GM19025 (cell line): ENCODE results near the gene HOXA6.

Source experiments
- ATAC-seq: cut with Tn5 transposase; IDR thresholded peaks from one replicate; pipeline ENCODE4 v1.9.1; 2021; ENCODE audit warnings: mild to moderate bottlenecking, low read depth, moderate library complexity; ENCODE audit not compliant: unreplicated experiment

HOXA6 gene

GRCh38 chr7:27152816-27153442, 5.4 kb upstream of the HOXA6 start:
- no peak for ATAC-seq

DNA sequence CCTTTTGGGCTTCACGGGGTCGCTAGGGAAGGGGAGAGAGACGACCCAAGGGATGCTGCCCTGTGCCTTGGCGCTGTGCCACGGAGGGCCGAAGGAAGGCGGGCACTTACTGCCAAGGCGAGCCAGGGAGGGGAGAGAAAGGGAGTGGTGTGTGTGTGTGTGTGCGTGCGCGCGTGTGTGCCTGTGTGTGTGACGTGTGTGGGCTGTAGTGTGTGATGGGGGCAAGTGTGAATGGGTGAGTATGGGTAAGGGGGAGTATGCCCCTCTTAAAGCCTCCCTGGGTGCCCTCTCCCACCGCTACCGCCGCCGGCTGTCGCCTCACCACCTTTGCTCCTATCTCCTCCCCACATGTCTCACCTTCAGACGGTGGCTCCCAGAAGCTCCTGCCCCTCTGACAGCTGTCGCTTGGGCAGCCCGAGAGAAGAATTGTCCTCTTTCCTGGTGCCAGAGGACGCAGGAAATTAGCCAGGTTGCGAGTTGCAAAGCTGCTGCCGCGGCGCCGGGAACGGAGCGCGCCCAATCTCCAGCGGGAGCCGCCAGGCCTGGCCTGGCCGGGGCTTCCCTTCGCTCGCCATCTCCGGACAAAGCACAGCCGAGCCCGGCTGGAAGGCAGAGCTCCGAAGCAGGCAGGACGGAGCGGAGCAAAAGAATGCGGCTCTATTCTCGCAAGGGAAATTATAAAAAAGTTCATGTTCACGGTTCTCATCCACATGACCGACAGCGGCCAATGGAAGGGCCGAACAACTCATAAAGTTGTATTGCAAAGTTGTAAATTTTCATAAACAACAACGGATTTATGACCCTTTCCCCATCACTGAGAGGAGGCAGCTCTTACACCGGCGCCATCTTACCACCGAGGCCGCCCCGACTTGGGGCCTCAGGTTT, 4.6 kb upstream of the HOXA6 start, which contains the start of gene HOXA3:
Gene HOXA3, minus strand, starts transcription at position 653 of the 885 bp plus-strand sequence. CDS start 41,943 bp downstream, outside the sequence.
- ATAC-seq = no peak

DNA sequence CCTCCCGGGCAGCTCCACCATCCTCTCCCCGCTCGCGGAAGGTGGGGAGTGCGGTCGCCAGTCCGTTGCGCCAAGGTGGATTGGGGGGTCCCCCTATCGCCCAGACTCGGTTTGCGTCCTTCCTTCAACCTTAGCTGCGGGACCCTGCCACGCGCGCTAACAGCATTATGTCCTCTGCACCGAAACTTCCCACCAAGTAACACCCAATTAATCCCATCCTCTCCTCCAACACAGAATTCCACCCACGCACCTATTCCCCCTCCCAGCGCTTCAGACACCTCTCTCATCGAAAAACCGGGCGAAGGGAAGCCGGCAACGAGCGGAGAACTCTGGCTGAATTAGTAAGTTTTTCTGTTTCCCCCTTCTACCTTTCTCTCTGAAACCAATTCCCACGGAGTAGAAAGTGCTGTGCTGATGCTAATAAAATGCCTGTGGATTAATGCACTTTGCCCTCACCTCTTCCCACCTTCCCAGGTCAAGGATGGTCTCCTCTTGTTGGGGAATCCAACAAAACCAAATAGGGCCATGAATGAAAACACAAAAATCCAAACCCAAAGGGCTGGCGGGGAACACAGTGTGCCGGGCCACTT, 3.9 kb upstream of the HOXA6 start:
- no peak for ATAC-seq

- ATAC-seq = peak; percentile 76
These were observed 3.2 kb upstream of the HOXA6 start for GRCh38 chr7:27150568-27151340.

DNA sequence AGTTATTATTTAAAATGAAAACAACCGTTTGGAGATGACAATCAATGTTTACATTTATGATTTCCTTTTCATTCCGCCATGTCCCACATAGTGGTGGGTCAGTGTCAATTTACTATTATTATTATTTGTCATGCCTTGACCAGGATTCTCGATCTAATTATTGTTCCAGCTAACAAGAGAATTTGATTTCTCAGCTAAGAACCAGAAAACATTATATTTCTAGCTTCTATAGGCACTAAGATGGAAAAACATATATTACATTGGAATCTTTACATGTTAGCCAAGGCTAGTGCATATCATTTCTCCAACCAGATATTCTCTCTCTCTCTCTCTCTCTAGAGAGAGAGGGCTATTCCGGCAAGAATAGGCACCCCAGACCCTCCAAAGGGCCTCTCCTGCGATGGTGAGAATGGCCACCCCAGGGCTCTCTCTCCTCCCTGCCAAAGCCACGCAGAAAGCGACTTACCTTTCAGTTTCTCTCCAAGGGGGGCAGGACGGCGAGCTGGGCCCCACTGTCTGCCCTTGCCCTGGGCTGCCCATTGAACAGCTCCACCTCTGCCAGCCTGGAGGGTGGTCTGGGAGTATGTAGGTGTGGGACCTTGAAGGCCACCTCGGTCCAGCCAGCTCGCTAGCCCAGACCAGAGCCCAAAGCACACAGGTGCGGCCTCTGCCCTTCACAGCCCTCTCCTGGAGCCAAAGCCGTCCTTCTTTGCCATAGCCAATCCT, 2.4 kb upstream of the HOXA6 start:
- ATAC-seq = peak; percentile 8

DNA sequence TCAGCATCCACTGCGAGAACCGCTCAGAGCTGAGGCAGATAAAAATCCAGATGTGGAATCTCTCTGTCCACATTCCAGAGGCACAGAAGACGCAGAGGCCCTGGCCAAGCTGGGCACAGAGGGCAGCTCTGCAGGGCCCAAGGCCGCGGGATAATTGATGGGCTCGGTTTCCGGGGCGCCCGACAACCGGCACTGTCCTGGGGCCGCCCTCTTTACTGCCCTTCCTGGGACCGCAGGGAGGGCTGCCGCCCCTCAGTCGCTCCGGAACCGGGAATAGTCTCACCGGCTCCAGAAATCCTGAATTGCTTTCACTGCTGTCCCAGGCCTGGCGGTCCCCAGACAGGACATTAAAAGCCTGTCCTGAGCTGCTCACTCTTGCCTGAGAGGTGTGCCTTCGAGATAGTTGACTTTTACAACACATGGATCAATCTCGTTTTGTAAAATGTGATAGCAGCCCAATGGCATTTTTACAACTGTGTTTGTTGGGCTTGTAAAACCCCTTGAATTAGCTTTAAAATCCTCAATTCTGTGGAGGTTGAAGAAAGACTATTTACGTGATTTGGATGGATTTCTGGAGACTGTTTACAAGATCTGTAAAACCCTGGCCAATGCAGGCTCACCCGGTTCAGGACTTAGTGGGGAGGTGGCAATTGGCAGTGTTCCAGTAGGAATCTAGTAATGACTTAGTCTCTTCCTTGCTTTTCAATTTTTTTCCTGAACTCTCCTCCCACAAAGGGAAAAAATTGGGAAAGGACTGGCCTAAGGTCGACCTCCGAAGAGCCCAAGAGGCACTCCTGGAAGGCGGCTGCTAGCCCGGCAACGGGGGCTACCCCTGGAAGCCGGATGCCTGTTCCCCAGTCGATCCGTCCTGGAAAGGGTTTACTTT, 1.4 kb upstream of the HOXA6 start:
- no peak for ATAC-seq

DNA sequence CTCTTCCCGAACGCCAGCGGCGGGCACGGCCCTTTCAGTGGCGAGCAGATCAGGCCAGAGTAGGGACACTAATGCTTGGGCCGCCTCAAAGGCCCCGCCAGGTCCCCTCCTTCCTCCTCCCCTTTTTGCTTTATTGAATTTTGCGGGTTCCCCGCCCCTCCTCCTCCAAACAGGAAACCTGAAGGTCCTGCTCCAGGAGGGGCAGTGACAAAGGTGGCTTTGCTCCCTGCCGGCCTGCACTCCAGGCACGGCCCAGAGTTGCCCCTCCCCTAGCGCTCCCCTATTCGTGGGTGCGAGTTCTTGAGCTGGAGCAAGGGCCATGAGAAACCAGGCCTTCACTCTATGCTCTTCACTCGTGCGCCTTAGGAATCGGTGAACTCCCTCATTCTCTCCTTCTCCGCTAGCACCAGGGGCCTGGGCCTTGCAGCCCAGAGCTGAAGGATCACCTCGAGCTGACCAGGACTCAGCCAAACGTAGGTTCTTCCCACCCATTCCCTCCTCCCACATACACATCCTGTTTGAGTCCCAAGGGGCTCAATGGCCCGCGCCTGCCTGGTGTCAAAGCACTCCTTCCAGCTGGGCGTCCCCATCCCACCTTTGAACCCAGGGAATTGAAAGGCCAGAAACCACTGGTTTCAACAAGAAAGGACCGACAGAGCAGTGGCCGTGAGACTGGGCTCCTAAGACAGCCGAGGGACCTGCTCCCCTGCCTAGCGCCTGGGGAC, 619 bp upstream of the HOXA6 start:
- no peak for ATAC-seq

- no peak for ATAC-seq
These were observed 929 bp downstream of the HOXA6 start for GRCh38 chr7:27146491-27147198.

DNA sequence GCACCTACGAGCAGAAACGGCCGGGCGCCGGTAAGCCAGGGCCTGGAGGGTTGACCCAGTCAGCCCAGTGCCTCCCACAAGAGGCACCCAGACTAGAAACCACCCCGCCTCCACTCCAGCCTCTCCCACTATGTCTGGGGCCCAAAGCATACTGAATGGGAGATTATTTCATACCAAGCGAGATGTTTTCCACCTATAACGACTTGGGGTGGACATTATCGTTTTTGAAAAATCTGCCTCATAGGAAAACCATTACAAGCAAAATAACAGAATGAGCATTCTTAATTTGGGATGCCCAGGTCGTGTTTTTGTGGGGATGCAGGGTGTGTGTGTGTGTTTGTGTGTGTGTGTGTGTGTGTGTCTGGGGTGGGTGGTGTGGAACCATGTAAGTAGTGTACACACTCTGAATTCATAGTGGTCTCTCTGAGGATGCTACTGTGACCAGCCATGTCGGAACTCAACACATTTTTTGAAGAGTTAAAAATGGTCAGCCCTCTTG, 1.6 kb downstream of the HOXA6 start:
- no peak for ATAC-seq

- ATAC-seq = no peak
These were observed 2.2 kb downstream of the HOXA6 start for GRCh38 chr7:27145165-27145913.

DNA sequence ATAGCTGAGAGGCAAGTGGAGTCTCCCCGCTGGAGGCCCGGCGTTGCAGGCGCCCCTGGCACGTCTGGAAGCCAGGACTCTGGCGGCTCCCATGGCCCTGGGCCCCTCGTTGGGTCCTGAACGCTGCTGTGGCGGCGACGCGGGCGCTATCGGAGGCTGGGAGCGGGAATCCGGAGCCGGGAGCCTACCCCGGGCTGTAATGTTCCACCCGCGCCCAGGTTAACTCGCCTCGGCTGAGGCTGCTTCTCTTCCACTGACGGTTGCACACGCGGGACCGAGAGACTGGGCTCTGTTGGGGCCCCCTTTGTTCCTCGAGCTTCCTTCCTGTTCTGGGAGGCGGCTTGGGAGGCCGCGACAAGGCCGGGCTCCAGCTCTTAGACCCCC, 2.8 kb downstream of the HOXA6 start:
- ATAC-seq = no peak

- ATAC-seq = no peak
These were observed 3.4 kb downstream of the HOXA6 start for GRCh38 chr7:27143950-27144780.

- no peak for ATAC-seq
These were observed 4.3 kb downstream of the HOXA6 start, which contains the start of gene HOXA5 for GRCh38 chr7:27143023-27143949. Gene HOXA5, minus strand, starts transcription at chr7:27143681. Its CDS starts 74 bp downstream, at chr7:27143607.

DNA sequence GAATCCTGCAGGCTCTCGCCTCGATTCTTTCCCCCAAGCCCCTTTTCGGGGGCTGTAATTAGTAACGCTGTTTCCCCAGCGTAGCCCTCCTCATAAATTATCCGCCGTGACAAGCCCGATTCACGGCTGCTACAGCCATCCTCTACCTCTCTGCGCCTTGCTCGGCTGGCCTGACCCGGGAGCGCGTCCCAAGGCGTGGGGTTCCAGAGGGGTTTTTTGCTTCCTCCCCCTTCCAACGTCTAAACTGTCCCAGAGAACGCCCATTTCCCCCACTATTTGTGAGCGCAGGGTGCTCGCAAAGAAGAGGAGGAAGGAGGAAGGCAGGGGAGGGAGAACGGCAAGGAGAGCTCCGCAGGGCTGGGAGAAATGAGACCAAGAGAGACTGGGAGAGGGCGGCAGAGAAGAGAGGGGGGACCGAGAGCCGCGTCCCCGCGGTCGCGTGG, 5.0 kb downstream of the HOXA6 start:
- no peak for ATAC-seq
